A549 (cell line): ENCODE data around the gene BCAT1. TPM values are rescaled to one million over a fixed set of nuclear protein-coding genes. Genes with fewer than 3 reads are reported as not detected.

Experiments used
- ATAC-seq, 2 experiments: fragments of 200-7000 bp in 1 of 2; fragments of >200 bp in 1 of 2; cut with Nextera tagmentation in 1 of 2; cut with Tn5 transposase in 1 of 2; 3 replicates each; pipeline versions ENCODE4 v1.8.0 to v1.9.1; 2018 to 2020; ENCODE audit warnings: mild to moderate bottlenecking in 1 of 2, moderate library complexity in 1 of 2
- CTCF ChIA-PET: fragments of 300-600 bp; sonication (Branson Sonifier 250); formaldehyde crosslinking; extraction: SDS; loops from one replicate; lab custom pipeline; 2021; ENCODE audit warnings: antibody characterized with exemption, inconsistent platforms; lab: Yijun Ruan, JAX
- POLR2A ChIA-PET: fragments of 350-600 bp; formaldehyde crosslinking; extraction: SDS; loops from one replicate; lab custom pipeline; 2021; ENCODE audit warnings: antibody characterized with exemption, inconsistent platforms; lab: Yijun Ruan, JAX
- DNase-seq, 2 experiments: peaks; one replicate each; pipeline versions ENCODE4 v3.0.0 to v3.0.0-alpha.2; 2011 to 2016; ENCODE audit warnings: low read depth in 1 of 2, low spot score in 1 of 2
- FAIRE-seq: peaks from 2 replicates; lab custom pipeline; 2011; peaks lifted over from hg19 to GRCh38; lab: Jason Lieb, UNC
- H3K27ac ChIP-seq, 2 experiments: fragments of >200 bp; sonication (Bioruptor Twin); formaldehyde crosslinking; 3 replicates each; pipeline ENCODE4 v1.5.1; 2016 to 2017
- H3K4me1 ChIP-seq: fragments of >200 bp; sonication (Bioruptor Twin); formaldehyde crosslinking; 3 replicates; pipeline ENCODE4 v1.6.1; 2016
- H3K4me2 ChIP-seq: fragments of >200 bp; sonication (Bioruptor Twin); formaldehyde crosslinking; 3 replicates; pipeline ENCODE4 v1.6.1; 2016
- H3K4me3 ChIP-seq: fragments of >200 bp; sonication (Bioruptor Twin); formaldehyde crosslinking; 3 replicates; pipeline ENCODE4 v1.5.1; 2016
- H3K9me3 ChIP-seq: fragments of >200 bp; sonication (Bioruptor Twin); formaldehyde crosslinking; 3 replicates; pipeline ENCODE4 v1.6.1; 2016
- EHF ChIP-seq: fragments of 250-450 bp; sonication (Bioruptor Pico); IDR thresholded peaks from 2 replicates; pipeline ENCODE4 v1.5.0; 2020; ENCODE audit warnings: mild to moderate bottlenecking
- FOSB ChIP-seq: fragments of 250-450 bp; sonication (Bioruptor Pico); IDR thresholded peaks from 2 replicates; pipeline ENCODE4 v1.5.0; 2020; ENCODE audit warnings: mild to moderate bottlenecking, moderate library complexity
- HOXB5 ChIP-seq: fragments of 250-450 bp; sonication (Bioruptor Pico); IDR thresholded peaks from 2 replicates; pipeline ENCODE4 v1.5.0; 2020; ENCODE audit warnings: mild to moderate bottlenecking, moderate library complexity
- JUN ChIP-seq, 2 experiments: fragments of >200 bp; sonication (Bioruptor Twin); formaldehyde crosslinking; IDR thresholded peaks; 2 replicates in 1 of 2; 3 replicates in 1 of 2; pipeline ENCODE4 v1.6.1; 2016 to 2017
- MAZ ChIP-seq: fragments of 150-350 bp; IDR thresholded peaks from 2 replicates; pipeline ENCODE4 v1.6.1; 2014; ENCODE audit warnings: antibody characterized with exemption, low read depth, low read length, borderline replicate concordance
- NR3C1 ChIP-seq: fragments of >200 bp; sonication (Bioruptor Twin); formaldehyde crosslinking; IDR thresholded peaks from 3 replicates; pipeline ENCODE4 v1.6.1; 2017
- PHF8 ChIP-seq: fragments of 200-600 bp; sonication (generic); IDR thresholded peaks from 2 replicates; pipeline ENCODE4 v1.6.1; 2016; ENCODE audit warnings: low read depth, mild to moderate bottlenecking, antibody characterized with exemption, moderate library complexity, borderline replicate concordance
- RARB ChIP-seq: fragments of 250-450 bp; sonication (Bioruptor Pico); IDR thresholded peaks from 2 replicates; pipeline ENCODE4 v1.8.0; 2021; ENCODE audit warnings: mild to moderate bottlenecking, moderate library complexity
- RCOR1 ChIP-seq: fragments of 150-350 bp; IDR thresholded peaks from 2 replicates; pipeline ENCODE4 v1.6.1; 2014; ENCODE audit warnings: antibody characterized with exemption, low read length, low read depth
- RFX5 ChIP-seq: fragments of 450-650 bp; IDR thresholded peaks from 2 replicates; pipeline ENCODE4 v1.7.1; 2014; ENCODE audit warnings: antibody characterized with exemption, mild to moderate bottlenecking, moderate library complexity
- SMC3 ChIP-seq: fragments of >200 bp; sonication (Bioruptor Twin); formaldehyde crosslinking; IDR thresholded peaks from 3 replicates; pipeline ENCODE4 v1.6.1; 2018; ENCODE audit warnings: inconsistent platforms
- ZC3H11A ChIP-seq: fragments of 450-650 bp; IDR thresholded peaks from 2 replicates; pipeline ENCODE4 v1.6.1; 2014; ENCODE audit warnings: antibody characterized with exemption, mild to moderate bottlenecking
- ZNF302 ChIP-seq: fragments of 250-450 bp; sonication (Bioruptor Pico); IDR thresholded peaks from 2 replicates; pipeline ENCODE4 v1.9.0; 2021; ENCODE audit warnings: inconsistent platforms, mild to moderate bottlenecking, moderate library complexity
- ZSCAN20 ChIP-seq: fragments of 250-450 bp; sonication (Bioruptor Pico); IDR thresholded peaks from 2 replicates; pipeline ENCODE4 v1.8.0; 2022; ENCODE audit warnings: mild to moderate bottlenecking, moderate library complexity
- WGBS: methylation state at CpG from one replicate; pipeline ENCODE4 v1.1.6; 2017; ENCODE audit errors: missing lambda C conversion rate; 5-methylcytosine and 5-hydroxymethylcytosine counted together
- polyA plus RNA-seq, 4 experiments: library from polyadenylated mRNA; depleted of rRNA in 3 of 4; stranded (reverse); fragments of >200 nt; fragmentation: RNase III in 1 of 4; extraction: RNeasy Plus Mini Kit Qiagen cat#74134 plus additional on column Dnase treatment in 1 of 4; gene quantifications; 2 replicates in 3 of 4; 3 replicates in 1 of 4; pipeline ENCODE4 v1.2.3, GENCODE V29; 2011 to 2017
- TF ChIP-seq, protein P1 (sequence below): fragments of 200-600 bp; sonication (generic); IDR thresholded peaks from 2 replicates; pipeline ENCODE4 v1.6.1; 2016; ENCODE audit warnings: antibody characterized with exemption, mild to moderate bottlenecking, moderate library complexity
- TF ChIP-seq, protein P2 (sequence below): fragments of >200 bp; sonication (Bioruptor Twin); formaldehyde crosslinking; IDR thresholded peaks from 2 replicates; pipeline ENCODE4 v1.6.1; 2016
- TF ChIP-seq, protein P3 (sequence below): fragments of 150-350 bp; IDR thresholded peaks from 2 replicates; pipeline ENCODE4 v1.6.1; 2014; ENCODE audit warnings: low read depth, mild to moderate bottlenecking, low read length
- TF ChIP-seq, protein P4 (sequence below): fragments of >200 bp; sonication (Bioruptor Twin); formaldehyde crosslinking; IDR thresholded peaks from 3 replicates; pipeline ENCODE4 v1.6.1; 2016
- TF ChIP-seq, protein P5 (sequence below): fragments of 450-650 bp; IDR thresholded peaks from 2 replicates; pipeline ENCODE4 v1.6.1; 2014; ENCODE audit warnings: antibody characterized with exemption

The BCAT1 gene
- polyA plus RNA-seq, 2 of the 4 experiments (the other 2 are of a cell fraction) = 10.5 to 14.6 TPM

DNA sequence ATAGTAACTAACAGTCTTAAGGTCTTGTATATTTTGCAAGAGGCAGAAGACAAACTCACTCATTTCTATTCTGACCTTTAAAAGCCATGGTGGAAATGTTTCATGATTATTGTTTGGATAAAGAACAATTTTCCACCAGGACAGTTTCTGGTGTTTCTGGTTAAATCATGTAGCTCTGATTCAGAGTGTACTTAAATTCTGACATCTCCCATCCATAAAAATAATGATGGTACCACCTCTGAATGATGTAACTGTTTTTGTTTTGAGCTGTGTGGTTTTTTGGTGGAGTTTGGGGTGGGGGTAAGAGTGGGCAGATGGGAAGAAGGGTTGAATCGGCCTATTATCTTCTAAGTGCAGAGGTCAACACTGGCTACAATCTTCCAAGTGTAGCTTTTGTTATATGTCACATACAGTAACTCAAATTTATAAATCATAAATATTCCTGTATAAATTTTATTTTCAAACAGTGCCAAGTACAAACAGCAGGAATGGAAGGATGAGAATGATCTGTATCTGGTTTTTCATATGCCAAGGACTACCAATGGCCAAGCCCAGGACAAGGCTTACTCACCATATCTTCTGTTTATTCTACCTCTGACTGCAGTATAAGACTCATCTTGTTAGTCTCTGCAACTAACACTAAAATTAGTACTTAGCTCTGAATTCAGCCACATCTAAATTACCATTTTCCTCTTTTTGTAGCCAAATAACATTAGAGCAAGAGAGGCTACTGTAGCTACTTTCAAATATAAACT is 108.7 kb downstream of the BCAT1 start:
- H3K4me1 ChIP-seq = no peaks in the 10 kb centered on the region
- ChIA-PET CTCF (no interaction called here), POLR2A (no interaction called here)
- DNase-seq (no peak), ATAC-seq (no peak), FAIRE-seq (no peak)
- H3K27ac ChIP-seq = no peak overlapping the region
- WGBS = 40% methylated on average over 1 of the region's 1 CpG
- no peak overlapping the region for H3K4me2 ChIP-seq
- H3K9me3 ChIP-seq = no peaks in the 10 kb centered on the region
- no peak for TF ChIP-seq ZNF302 (CRISPR knock-in tag)
- no peak for TF ChIP-seq HOXB5
- no peak for TF ChIP-seq SMC3
- TF ChIP-seq ZC3H11A = no peak
- TF ChIP-seq JUN (IDR thresholded peaks at IDR 0.05) = no peak
- no peak for TF ChIP-seq ZSCAN20 (CRISPR knock-in tag)
- TF ChIP-seq, protein P1, sequence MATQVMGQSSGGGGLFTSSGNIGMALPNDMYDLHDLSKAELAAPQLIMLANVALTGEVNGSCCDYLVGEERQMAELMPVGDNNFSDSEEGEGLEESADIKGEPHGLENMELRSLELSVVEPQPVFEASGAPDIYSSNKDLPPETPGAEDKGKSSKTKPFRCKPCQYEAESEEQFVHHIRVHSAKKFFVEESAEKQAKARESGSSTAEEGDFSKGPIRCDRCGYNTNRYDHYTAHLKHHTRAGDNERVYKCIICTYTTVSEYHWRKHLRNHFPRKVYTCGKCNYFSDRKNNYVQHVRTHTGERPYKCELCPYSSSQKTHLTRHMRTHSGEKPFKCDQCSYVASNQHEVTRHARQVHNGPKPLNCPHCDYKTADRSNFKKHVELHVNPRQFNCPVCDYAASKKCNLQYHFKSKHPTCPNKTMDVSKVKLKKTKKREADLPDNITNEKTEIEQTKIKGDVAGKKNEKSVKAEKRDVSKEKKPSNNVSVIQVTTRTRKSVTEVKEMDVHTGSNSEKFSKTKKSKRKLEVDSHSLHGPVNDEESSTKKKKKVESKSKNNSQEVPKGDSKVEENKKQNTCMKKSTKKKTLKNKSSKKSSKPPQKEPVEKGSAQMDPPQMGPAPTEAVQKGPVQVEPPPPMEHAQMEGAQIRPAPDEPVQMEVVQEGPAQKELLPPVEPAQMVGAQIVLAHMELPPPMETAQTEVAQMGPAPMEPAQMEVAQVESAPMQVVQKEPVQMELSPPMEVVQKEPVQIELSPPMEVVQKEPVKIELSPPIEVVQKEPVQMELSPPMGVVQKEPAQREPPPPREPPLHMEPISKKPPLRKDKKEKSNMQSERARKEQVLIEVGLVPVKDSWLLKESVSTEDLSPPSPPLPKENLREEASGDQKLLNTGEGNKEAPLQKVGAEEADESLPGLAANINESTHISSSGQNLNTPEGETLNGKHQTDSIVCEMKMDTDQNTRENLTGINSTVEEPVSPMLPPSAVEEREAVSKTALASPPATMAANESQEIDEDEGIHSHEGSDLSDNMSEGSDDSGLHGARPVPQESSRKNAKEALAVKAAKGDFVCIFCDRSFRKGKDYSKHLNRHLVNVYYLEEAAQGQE = no peak
- TF ChIP-seq MAZ = no peak
- TF ChIP-seq, protein P2, sequence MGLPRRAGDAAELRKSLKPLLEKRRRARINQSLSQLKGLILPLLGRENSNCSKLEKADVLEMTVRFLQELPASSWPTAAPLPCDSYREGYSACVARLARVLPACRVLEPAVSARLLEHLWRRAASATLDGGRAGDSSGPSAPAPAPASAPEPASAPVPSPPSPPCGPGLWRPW = no peak
- no peak for TF ChIP-seq RFX5
- TF ChIP-seq RCOR1 = no peak
- no peak for TF ChIP-seq RARB
- no peak for TF ChIP-seq PHF8
- TF ChIP-seq EHF = no peak
- TF ChIP-seq, protein P3, sequence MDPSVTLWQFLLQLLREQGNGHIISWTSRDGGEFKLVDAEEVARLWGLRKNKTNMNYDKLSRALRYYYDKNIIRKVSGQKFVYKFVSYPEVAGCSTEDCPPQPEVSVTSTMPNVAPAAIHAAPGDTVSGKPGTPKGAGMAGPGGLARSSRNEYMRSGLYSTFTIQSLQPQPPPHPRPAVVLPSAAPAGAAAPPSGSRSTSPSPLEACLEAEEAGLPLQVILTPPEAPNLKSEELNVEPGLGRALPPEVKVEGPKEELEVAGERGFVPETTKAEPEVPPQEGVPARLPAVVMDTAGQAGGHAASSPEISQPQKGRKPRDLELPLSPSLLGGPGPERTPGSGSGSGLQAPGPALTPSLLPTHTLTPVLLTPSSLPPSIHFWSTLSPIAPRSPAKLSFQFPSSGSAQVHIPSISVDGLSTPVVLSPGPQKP = no peak
- TF ChIP-seq NR3C1 = no peak
- TF ChIP-seq, protein P4, sequence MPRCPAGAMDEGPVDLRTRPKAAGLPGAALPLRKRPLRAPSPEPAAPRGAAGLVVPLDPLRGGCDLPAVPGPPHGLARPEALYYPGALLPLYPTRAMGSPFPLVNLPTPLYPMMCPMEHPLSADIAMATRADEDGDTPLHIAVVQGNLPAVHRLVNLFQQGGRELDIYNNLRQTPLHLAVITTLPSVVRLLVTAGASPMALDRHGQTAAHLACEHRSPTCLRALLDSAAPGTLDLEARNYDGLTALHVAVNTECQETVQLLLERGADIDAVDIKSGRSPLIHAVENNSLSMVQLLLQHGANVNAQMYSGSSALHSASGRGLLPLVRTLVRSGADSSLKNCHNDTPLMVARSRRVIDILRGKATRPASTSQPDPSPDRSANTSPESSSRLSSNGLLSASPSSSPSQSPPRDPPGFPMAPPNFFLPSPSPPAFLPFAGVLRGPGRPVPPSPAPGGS = no peak
- TF ChIP-seq FOSB = no peak
- no peak overlapping the region for H3K4me3 ChIP-seq

DNA sequence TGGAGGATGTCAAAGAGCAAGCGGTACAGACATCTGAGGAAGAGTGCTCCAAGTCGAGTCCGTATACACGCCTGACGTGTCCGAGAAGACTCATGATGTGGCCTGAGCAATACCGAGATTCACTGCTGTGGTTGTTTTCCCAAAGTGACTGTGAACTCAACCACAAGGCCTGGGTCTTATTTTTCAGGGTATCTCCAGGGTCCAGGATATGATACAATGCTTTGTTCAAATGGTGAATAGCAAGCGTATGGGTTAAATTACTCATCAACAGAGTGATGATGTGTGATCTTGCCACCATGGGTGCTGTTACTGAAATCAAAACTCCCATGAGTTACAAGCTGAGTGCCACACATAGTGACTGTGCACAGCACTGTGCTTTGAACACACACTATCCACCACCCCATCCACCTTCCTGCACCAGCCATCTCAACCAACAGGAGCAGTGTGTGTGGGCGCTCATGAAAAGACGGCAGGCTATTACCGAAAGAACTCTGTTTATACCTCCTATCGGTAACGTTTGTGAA is 109.6 kb downstream of the BCAT1 start:
- TF ChIP-seq MAZ = no peak
- TF ChIP-seq, protein P5, sequence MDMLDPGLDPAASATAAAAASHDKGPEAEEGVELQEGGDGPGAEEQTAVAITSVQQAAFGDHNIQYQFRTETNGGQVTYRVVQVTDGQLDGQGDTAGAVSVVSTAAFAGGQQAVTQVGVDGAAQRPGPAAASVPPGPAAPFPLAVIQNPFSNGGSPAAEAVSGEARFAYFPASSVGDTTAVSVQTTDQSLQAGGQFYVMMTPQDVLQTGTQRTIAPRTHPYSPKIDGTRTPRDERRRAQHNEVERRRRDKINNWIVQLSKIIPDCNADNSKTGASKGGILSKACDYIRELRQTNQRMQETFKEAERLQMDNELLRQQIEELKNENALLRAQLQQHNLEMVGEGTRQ = no peak

More for the DNA sequence above, 109.6 kb downstream of the BCAT1 start:
- Histone ChIP-seq H3K4me3 (no peak overlapping the region), H3K4me1 (no peaks in the 10 kb centered on the region), H3K27ac (no peak overlapping the region), H3K4me2 (no peak overlapping the region), H3K9me3 (no peaks in the 10 kb centered on the region)
- ATAC-seq (no peak), DNase-seq (no peak), FAIRE-seq (no peak)
- CTCF ChIA-PET = no interaction called here
- POLR2A ChIA-PET = no interaction called here
- 89% methylated on average over 13 of the region's 13 CpGs for WGBS
